OCI-LY3 (cell line): ENCODE results near the gene PRR23E.

Source experiments
- EZH2phosphoT487 ChIP-seq: fragments of 200-600 bp; shearing (Covaris generic); IDR thresholded peaks from 2 replicates; pipeline ENCODE4 v1.6.1; 2018; ENCODE audit warnings: antibody characterized with exemption, mixed run types, low read depth
- TF ChIP-seq, protein P1 (sequence below): fragments of 200-600, 300-600 bp; sonication (generic); IDR thresholded peaks from 2 replicates; pipeline ENCODE4 v1.5.1; 2014; ENCODE audit warnings: antibody characterized with exemption, low read length, low read depth

DNA sequence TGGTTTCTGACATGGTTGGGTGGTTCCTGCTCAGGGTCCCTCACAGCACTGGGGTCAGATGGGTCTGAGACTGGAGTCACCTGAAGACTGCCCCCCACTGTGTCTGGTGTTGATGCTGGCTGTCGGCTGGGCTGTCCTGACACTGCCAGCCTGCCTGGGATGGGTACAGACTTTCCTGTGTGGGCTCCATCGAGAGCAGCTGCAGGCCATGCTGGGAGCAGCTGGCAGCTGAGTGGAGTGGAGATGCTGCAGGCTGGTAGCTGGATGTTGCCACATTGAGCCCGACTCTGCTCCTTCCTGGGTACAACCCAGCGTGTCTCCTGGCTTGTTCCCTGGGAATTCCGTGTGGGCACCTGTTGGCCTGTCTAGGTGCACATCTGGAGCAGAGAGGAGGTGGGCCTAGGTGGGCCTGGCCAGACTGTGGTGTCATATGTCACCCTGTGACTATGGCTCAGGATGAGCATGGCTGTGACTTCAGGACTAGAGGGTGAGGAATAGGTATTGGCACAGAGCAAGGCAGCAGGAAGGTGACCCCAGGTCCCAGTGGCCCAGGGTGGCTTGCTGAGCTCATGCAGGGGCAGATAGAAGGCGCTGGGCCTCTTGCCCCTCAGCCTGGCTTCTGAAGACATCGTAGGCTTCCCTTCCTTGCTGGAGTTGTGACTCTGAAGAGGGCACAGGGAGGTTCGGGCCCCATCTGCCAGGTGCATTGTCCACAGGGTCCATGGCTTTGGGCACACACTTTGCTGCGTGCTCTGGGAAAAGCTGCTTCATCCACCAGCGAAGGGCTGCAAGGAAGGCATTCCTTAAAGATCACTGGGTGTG lies 40.0 kb upstream of the PRR23E start:
- TF ChIP-seq, protein P1, sequence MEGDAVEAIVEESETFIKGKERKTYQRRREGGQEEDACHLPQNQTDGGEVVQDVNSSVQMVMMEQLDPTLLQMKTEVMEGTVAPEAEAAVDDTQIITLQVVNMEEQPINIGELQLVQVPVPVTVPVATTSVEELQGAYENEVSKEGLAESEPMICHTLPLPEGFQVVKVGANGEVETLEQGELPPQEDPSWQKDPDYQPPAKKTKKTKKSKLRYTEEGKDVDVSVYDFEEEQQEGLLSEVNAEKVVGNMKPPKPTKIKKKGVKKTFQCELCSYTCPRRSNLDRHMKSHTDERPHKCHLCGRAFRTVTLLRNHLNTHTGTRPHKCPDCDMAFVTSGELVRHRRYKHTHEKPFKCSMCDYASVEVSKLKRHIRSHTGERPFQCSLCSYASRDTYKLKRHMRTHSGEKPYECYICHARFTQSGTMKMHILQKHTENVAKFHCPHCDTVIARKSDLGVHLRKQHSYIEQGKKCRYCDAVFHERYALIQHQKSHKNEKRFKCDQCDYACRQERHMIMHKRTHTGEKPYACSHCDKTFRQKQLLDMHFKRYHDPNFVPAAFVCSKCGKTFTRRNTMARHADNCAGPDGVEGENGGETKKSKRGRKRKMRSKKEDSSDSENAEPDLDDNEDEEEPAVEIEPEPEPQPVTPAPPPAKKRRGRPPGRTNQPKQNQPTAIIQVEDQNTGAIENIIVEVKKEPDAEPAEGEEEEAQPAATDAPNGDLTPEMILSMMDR, result no peak
- no peak for TF ChIP-seq EZH2phosphoT487
